ENCODE results near the gene RBM15. TPM values are rescaled to one million over a fixed set of nuclear protein-coding genes. Genes with fewer than 3 reads are reported as not detected.

Gene RBM15
- total RNA-seq, 3 donors from 2014 or later (not counting 1 experiment from before 2014, with no cell fraction given): 81.8 to 109 (median 87.0) TPM

- Mint-ChIP-seq H3K27me3 (ENCODE audit: low read depth in 2 of 2) (no peaks in the 10 kb centered on the region), H3K36me3 (peaks cover 10% of the 10 kb centered on the region)
Observed at GRCh38 chr1:110344152-110344551, 5.0 kb downstream of the RBM15 start.

GRCh38 chr1:110345480-110345879 lies 6.3 kb downstream of the RBM15 start:
- Histone ChIP-seq H3K36me3 (ENCODE audit: control insufficient read depth, insufficient read depth, low read length) (peaks cover 61% of the 10 kb centered on the region), H3K9me3 (ENCODE audit: control insufficient read depth, insufficient read depth, low read length) (no peaks in the 10 kb centered on the region), H3K27ac (ENCODE audit: low read length) (no peak overlapping the region), H3K27me3 (ENCODE audit: control insufficient read depth, insufficient read depth, low read length) (no peaks in the 10 kb centered on the region), H3K4me1 (ENCODE audit: control insufficient read depth, insufficient read depth, low read length) (peaks cover 24% of the 10 kb centered on the region), H3K4me3 (ENCODE audit: low read length) (no peak overlapping the region)
- H3K27me3 Mint-ChIP-seq (ENCODE audit: low read depth in 2 of 2): no peaks in the 10 kb centered on the region
- WGBS (ENCODE audit: insufficient coverage): 38% methylated on average over 2 of the region's 3 CpGs
- intact Hi-C loops (cut with micrococcal nuclease): no loop called here
- peaks cover 88 to 91% of the 10 kb centered on the region in 2 donors for H3K4me1 Mint-ChIP-seq
- no peak for TF ChIP-seq CTCF (IDR thresholded peaks at IDR 0.05)
- H3K36me3 Mint-ChIP-seq: peaks cover 10% of the 10 kb centered on the region
- no peak for DNase-seq
- peak overlapping the region; percentile 63 to 74 for H3K27ac Mint-ChIP-seq
- peak in 2 of 3 donors; percentile 35 to 52 for ATAC-seq
- no peaks in the 10 kb centered on the region for H3K9me3 Mint-ChIP-seq
- peak overlapping the region; percentile 21 for H3K4me3 Mint-ChIP-seq

More at GRCh38 chr1:110344152-110344551, 5.0 kb downstream of the RBM15 start:
- Histone ChIP-seq H3K27ac (ENCODE audit: low read length) (no peak overlapping the region), H3K4me1 (ENCODE audit: control insufficient read depth, insufficient read depth, low read length) (peaks cover 27% of the 10 kb centered on the region), H3K36me3 (ENCODE audit: control insufficient read depth, insufficient read depth, low read length) (peaks cover 61% of the 10 kb centered on the region), H3K27me3 (ENCODE audit: control insufficient read depth, insufficient read depth, low read length) (no peaks in the 10 kb centered on the region), H3K9me3 (ENCODE audit: control insufficient read depth, insufficient read depth, low read length) (no peaks in the 10 kb centered on the region), H3K4me3 (ENCODE audit: low read length) (no peak overlapping the region)
- TF ChIP-seq CTCF (IDR thresholded peaks at IDR 0.05): no peak
- DNase-seq (no peak), ATAC-seq (no peak)
- Mint-ChIP-seq H3K4me1 (peaks cover 84 to 87% of the 10 kb centered on the region in 2 donors), H3K4me3 (peak overlapping the region; percentile 75), H3K27ac (no peak overlapping the region), H3K9me3 (no peaks in the 10 kb centered on the region)
- intact Hi-C loops (cut with micrococcal nuclease): no loop called here
- 100% methylated on average over 2 of the region's 3 CpGs for WGBS (ENCODE audit: insufficient coverage)

- no peak for TF ChIP-seq CTCF (IDR thresholded peaks at IDR 0.05)
- DNase-seq: no peak
- no peak overlapping the region for H3K27ac ChIP-seq (ENCODE audit: low read length)
- H3K4me1 ChIP-seq (ENCODE audit: control insufficient read depth, insufficient read depth, low read length): peaks cover 12% of the 10 kb centered on the region
- peaks cover 10% of the 10 kb centered on the region for H3K36me3 Mint-ChIP-seq
- peaks cover 52% of the 10 kb centered on the region for H3K36me3 ChIP-seq (ENCODE audit: control insufficient read depth, insufficient read depth, low read length)
- ATAC-seq: no peak
- no peaks in the 10 kb centered on the region for H3K9me3 ChIP-seq (ENCODE audit: control insufficient read depth, insufficient read depth, low read length)
- no peaks in the 10 kb centered on the region for H3K9me3 Mint-ChIP-seq
- no peak overlapping the region for H3K4me3 Mint-ChIP-seq
- intact Hi-C loops (cut with micrococcal nuclease): no loop called here
- no peak overlapping the region for H3K4me3 ChIP-seq (ENCODE audit: low read length)
- peaks cover 89 to 92% of the 10 kb centered on the region in 2 donors for H3K4me1 Mint-ChIP-seq
- no peaks in the 10 kb centered on the region for H3K27me3 ChIP-seq (ENCODE audit: control insufficient read depth, insufficient read depth, low read length)
- WGBS (ENCODE audit: insufficient coverage): 83% methylated on average over 9 of the region's 9 CpGs
- peak overlapping the region in 1 of 2 donors; percentile 74 for H3K27ac Mint-ChIP-seq
- no peaks in the 10 kb centered on the region for H3K27me3 Mint-ChIP-seq (ENCODE audit: low read depth in 2 of 2)
Observed at GRCh38 chr1:110346690-110347089, 7.5 kb downstream of the RBM15 start.

Measured in natural killer cell (primary cell).